SHP77 treated with DMSO at 0.1 percent for 48 hours (cell line): Measurements from ENCODE around the gene SLFN12L.
"Not testable (repeated sequence)": the region's sequence is repeated elsewhere in the genome, so short reads cannot be mapped to it uniquely, and the experiment has no call there.

Source experiments
- DNase-seq: peaks from one replicate; lab custom pipeline; 2025; lab: John Stamatoyannopoulos, UW

SLFN12L gene

DNA sequence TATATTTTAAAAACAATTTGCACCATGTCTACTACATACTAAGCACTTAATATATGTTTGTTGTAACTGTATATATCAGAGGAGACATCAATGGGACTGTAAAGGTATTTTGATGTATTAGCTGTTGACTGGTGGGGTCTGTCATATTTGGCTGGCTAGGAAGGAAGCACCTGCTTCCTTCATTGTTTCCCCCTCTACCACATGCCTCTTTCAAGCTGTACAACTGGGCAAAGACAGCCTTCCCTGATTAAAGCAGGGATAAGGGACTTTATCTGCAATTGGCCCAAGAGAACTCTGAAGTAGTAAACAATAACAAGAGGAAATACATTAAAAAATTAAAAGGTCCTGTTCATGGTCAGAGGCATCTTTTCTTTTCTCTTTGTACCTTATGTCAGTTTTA, 5.5 kb upstream of the SLFN12L start:
- no peak for DNase-seq

DNA sequence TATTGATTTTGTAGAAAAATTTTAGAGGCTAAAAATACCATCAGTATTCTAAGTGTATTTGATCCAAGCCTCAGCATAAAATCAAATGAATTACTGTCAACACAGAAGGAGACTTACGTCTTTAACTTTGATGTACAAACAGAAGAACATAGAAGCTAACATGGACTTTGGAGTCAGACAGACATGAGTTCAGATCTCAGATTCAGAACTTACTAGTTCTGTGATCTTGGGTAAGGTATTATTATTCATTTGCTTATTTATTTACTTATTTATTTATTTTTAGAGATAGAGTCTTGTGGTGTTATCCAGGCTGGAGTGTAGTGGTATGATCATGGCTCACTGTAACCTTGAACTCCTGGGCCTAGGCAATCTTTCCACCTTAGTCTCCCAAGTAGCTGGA, 4.0 kb upstream of the SLFN12L start:
- DNase-seq: no peak

- no peak for DNase-seq
Observed at GRCh38 chr17:35540589-35541404, 3.3 kb upstream of the SLFN12L start.

DNA sequence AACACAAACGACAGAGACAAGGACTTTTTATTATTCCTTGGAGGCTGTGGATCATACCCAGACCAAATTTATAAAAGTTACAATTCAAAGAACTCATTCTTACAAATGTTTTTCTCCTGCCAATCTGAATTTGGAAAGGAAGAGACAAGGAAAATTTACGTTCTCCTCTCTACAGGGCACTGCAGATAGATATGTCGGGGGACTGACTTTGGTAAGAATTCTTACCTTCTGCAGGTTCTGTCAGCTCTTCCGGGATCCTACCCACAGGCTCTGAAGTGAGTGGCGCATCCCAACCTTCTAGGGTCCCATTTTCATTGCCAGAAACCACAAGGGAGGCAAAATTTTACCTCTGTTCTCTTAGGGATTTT, 2.2 kb upstream of the SLFN12L start:
- no peak for DNase-seq

DNA sequence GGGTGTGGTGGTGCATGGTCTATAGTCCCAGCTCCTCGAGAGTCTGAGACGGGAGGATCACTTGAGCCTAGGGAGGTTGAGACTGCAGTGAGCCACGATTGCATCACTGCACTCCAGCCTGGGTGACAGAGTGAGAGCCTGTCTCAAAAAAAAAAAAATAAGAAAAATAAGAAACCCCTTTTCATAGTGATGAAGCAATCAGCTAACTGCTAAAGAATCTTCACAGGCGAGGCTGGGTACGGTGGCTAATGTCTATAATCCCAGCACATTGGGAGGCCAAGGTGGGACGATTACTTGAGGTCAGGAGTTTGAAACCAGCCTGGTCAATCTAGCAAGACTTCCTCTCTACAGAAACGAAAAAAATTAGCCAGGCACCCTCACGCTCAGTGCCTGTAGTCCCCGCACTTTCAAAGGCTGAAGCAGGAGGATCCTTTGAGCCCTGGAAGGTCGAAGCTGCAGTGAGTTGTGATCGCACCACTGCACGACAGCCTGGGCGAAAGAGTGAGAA, 760 bp downstream of the SLFN12L start:
- no peak for DNase-seq

DNA sequence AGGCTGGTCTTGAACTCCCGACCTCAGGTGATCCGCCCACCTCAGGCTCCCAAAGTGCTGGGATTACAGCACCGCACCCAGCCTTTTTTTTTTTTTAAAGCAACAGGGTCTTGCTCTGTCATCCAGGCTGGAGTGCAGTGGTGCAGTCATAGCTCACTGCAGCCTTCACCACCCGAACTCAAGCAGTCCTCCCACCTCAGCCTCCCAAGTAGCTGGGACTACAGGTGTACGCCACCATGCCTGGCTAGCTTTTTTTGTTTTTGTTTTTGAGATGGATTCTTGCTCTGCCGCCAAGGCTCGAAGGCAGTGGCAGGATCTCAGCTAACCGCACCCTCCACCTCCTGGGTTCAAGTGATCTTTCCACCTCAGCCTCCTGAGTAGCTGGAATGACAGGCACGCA, 2.1 kb downstream of the SLFN12L start:
- DNase-seq: not testable (repeated sequence)

DNA sequence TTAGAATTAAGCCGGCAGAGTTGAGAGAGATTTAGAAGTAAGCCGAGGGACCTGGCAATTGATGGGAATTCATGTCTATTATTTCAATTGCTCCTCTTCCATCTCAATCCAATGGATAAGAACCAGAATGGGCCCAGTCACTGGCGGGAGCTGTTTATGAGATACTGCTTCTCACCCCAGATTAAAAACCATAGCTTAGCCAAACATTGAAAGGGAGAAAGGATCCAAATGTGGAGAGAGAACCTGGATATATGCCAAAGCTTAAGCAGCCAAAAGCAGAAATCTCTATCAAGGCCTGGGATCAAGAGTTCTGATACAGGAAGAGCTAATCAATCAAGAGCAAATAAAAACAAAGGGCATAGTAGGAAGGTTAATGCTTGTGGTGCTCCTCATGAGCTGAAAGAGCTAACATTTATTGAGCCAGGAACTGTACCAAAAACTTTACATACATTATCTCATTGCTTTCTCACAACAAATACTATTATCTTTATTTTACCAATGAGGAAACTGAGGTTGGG, 2.8 kb downstream of the SLFN12L start:
- DNase-seq: no peak

DNA sequence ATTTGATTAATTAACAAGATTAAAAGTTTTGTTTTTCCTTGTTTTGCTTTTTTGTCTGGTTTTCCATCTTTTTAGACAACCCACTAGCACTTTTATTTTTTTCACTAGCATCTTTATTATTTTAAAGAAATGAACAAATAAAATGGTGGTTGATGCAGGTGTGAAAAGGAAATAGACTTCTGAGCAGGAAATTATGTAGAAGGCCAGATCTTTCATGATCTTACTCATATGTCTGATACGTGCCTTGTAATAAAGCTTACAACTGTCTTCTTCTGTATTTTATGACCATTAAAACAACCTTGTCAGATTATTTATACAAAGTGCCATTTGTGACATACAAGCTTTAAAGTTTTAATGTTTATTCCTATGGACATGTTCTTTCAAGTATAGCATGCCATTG, 6.3 kb downstream of the SLFN12L start:
- no peak for DNase-seq

DNA sequence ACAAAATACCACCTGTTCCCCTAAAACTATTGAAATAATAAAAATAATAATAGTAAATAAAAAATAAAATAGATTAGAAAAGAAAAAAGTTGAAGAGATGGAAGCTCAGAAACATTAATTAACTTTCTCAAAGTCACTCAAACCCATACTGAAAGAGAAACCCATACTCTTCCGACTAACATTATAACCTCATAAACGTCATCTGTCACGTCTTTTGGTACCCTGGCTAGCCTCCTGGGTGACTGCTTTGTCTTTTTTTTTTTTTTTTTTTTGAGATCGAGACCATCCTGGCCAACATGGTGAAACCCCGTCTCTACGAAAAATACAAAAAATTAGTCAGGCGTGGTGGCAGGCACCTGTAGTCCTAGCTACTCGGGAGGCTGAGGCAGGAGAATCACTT, 7.6 kb downstream of the SLFN12L start:
- DNase-seq: no peak

- DNase-seq: not testable (repeated sequence)
Observed at GRCh38 chr17:35529326-35529725, 8.2 kb downstream of the SLFN12L start.

DNA sequence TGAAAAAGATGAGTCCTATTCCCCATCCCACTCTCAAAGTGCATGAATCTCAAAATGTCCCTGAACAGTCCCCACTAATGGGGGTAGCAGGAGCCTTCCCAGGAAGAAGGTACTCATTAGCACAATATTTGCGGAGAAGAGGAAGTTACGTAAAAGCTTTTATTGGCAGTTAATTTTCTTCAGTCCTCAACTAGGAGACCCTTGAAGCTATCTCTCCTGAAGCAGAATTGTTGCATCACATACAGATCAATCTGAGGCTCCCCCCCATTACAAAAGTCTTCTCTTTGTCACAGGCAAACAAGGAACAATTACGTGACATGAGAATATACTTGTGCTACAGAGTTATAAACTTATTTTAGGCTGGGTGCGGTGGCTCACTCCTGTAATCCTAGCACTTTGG, 14.2 kb downstream of the SLFN12L start:
- no peak for DNase-seq

GRCh38 chr17:35521654-35522256, 15.7 kb downstream of the SLFN12L start:
- not testable (repeated sequence) for DNase-seq

DNA sequence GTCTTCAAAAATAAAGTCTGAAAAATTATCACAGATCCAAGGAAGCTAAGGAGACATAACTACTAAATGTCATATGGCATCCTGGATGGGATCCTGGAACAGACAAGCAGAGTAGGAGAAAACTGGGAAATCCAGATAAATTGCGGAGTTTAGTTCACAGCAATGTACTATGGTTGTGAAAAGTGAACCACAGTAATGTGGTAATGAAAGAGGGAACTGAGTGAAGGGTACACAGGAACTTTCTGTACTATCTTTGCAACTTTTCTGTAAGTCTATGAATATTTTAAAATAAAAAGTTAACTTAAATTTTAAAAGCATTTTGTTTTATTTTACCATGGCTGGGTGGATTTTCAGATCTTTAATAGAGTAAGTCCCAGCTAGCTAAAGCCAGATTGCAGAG, 16.3 kb downstream of the SLFN12L start:
- DNase-seq: no peak

GRCh38 chr17:35519906-35520442, 17.5 kb downstream of the SLFN12L start:
- DNase-seq: no peak

- no peak for DNase-seq
Observed at GRCh38 chr17:35519439-35519838, 18.0 kb downstream of the SLFN12L start.

DNA sequence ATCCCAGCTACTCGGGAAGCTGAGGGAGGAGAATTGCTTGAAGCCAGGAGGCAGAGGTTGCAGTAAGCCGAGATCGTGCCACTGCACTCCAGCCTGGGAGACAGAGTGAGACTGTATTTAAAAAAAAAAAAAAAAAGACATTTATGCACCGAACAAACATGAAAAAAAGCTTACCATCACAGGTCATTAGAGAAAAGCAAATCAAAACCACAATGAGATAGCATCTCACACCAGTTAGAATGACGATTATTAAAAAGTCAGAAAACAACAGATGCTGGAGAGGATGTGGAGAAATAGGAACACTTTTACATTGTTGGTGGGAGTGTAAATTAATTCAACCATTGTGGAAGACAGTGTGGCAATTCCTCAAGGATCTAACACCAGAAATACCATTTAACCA, 19.0 kb downstream of the SLFN12L start:
- not testable (repeated sequence) for DNase-seq

DNA sequence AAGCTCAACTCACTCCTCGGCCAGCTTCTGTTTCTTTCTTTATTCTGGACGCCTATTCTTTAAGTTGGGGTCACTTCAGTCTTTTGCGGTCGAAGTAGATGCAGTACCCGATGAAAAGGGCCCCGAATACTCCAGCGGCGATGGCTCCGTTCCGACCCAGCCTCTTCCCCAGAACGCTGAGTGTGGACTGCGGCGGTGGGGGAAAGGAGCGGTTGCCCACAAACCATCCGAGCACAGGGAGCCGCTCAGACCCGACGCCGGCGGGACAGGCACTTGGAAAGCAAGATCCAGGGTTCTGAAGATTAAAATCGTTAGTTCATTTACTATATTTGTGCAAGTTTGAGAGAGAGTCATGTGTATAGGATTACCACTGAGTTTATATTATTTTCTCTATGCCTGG, 22.5 kb downstream of the SLFN12L start:
- no peak for DNase-seq

GRCh38 chr17:35514564-35514963, 22.9 kb downstream of the SLFN12L start:
- DNase-seq: no peak

DNA sequence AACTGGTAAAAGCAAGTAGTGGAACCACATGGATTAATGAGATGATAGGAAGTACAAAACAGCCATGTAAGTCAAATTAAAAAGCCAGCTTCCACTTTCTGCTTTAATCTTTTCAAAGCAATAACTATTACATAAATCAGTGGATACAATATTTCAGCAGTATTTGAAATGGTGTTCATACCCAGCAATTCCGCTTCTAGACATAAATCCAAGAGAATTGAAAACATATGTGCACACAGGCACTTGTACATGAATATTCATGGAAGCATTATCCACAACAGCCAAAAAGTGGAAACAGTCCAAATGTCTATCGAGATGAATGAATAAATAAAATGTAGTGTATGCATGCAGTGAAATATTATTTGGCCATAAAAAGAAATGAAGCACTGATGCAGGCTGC, 27.4 kb downstream of the SLFN12L start:
- no peak for DNase-seq

- DNase-seq: not testable (repeated sequence)
Observed at GRCh38 chr17:35507714-35508113, 29.8 kb downstream of the SLFN12L start.

- no peak for DNase-seq
Observed at GRCh38 chr17:35499548-35499947, 37.9 kb downstream of the SLFN12L start.

DNA sequence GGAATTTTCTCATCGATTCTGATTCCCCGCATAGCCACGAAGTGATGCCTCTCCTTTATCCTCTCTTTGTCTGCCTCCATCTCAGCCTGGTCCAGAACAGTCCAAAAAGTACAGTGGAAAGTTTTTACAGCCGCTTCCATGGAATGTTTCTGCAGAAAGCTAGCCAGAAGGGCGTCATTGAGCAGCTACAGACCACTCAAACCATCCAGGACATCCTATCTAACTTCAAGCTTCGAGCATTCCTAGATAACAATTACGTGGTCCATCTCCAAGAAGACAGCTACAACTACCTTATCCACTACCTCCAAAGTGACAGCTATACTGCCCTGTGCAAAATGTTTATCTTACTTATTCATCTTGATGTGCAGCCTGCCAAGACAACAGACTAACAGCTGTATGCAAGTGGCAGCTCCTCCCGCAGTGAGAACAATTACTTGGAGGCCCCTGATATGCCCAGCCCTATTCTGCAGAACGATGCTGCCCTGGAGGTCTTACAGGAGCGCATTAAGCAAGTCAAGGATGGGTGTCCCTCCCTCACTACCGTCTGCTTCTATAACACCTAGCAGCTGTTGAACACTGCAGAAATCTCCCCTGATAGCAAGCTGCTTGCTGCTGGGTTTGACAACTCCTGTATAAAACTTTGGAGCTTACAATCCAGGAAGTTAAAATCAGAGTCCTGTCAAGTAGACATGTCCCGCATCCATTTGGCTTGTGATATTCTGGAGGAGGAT, 38.9 kb downstream of the SLFN12L start:
- DNase-seq: no peak
